DMS153 treated with DMSO at 0.1 percent for 48 hours (cell line): ENCODE measurements around the gene KMT2E.
"Not testable (repeated sequence)": the region's sequence is repeated elsewhere in the genome, so short reads cannot be mapped to it uniquely, and the experiment has no call there.

Experiments
- DNase-seq: peaks from one replicate; lab custom pipeline; 2025; ENCODE audit not compliant: unreplicated experiment; lab: John Stamatoyannopoulos, UW

KMT2E gene

DNA sequence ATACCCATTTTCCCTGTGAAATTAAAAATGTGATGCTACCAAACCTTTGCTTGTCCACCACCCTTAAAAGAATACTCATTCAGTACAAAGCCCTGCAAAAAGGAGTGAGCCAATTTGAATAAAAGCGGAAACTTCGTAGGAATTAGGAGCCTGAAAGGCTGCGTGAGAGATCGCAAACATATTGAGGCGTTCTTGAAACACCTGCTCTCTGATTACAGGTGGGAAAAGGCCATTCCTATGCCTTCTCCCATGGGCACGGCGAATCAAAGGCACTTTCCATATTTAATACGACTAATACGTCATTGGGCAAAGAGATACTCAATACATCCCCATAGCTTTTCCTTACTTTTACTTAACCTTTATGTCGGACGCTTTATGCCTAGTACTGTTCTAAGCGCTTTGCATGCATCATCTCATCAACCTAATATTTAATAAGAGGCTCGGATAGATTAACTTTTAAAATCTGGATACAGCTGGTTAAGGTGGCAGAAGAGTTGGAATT, 30.9 kb upstream of the KMT2E start:
- peak; percentile 36 for DNase-seq

DNA sequence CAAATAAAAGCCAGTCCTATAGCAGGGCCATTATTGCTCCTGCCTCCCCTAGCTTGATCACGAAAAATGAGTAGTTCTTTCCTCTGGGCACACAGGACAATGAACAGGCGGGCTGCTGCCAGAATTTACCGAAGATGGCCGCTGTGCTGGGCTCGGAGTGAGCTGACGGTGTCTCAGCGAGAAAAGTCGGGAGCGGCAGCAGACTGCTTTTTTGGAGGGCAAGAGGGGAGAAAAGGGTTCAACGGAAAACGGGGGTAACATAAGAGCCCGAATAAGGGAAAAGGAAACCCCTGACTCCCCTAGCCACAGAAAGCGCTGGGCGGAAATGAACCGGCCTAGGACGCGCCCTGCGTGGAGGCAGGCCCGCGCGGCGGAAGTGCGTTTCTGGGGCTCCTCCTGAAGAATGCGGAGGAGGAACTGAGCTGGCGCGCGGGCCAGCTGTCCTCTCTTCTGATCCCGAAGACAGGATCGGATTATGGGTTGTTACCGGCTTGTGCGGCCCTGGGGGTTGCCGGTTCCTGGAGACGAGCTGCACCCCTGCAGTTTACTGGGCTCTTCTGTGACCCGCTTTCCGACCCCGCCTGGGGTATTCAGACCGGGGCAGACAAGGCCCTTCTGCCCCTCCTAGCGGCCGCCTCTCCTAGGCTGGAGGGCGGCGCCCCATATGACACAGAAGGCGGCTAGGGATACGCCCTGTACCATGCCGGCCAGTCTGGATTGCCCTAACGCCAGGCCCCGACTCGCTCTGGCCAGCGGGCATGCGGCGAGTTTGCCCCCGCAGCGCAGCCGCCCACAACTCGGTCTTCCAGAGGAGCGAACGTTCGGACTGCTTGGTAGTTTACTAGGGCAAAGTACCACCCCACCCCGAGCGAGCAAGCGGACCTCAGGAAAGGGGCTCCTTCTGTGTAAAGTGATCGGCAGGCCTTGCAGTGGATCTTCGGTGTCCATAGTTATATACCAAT, 30.1 kb upstream of the KMT2E start:
- DNase-seq: peak; percentile 79

DNA sequence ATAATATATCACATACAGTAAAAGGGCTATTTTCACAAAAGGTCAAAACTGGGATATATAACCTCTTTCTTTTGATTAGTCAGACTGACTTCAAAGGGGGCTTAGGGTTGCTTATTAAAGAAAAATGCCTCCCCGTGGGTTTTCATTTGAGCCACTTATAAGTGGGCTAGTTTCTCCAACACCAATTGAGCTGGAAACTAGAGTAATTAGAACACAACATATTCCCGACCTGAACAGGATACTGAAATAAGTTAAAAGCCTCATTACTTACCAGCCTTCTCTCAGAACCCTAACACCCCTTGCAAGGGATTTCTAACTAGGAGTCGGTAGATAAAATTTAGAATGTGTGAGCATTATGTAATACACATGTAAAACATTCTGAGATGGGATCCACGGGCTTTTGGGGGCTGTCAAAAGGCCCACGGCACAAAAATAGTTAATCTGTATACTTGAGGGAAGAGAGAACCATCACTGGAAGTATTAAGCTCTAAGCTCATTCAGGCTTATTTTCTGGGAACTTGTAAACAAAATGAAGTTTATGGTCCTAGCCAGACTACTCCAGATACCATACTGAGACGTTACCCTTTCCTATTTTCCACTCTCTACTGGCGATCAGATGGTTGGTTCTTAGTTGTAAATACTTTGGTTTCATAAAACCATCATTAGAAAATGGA, 29.3 kb upstream of the KMT2E start:
- no peak for DNase-seq

DNA sequence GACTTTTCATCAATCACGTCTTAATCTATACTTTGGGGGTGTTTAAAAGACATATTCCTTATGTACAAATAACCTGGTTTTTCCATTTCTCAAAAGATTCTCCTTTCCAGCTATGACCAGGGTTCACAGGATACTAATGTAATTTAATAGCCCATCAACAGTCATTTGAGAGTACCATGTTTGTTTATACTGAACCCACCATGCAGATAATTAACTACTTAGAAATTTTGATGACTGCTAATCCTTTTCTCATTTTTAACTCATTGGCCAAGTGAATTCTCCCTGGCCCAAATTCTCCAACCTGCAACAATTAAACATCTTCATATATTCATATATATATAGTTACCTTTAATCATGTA, 28.8 kb upstream of the KMT2E start:
- DNase-seq: no peak

DNA sequence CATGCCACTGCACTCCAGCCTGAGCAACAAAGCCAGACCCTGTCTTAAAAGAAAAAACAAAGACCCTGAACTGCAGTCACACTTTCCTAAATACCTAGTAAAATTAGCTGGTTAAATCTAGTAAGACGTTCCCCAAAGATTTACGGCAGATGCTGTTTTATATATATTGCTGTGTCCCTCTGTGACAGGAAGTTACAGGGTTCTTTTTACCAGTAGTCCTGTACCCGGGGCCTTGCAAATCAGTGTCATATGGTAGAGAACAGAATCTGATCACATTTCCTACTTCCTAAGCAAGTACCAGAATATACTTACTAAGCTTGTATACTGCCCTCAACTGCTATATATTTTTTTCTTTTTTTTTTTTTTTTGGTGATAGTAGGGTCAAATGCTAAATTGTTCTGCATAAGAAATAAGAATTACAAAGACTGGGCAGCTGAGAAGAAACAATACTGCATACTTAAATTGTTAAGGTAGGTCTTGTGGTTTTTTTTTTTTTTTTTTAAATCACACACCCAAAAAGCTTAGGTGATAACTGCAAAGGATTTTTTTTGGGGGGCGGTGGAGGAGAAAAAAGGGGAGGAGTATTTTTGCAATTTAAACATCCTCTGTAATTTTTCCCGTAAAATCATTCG, 27.3 kb upstream of the KMT2E start:
- DNase-seq: no peak

DNA sequence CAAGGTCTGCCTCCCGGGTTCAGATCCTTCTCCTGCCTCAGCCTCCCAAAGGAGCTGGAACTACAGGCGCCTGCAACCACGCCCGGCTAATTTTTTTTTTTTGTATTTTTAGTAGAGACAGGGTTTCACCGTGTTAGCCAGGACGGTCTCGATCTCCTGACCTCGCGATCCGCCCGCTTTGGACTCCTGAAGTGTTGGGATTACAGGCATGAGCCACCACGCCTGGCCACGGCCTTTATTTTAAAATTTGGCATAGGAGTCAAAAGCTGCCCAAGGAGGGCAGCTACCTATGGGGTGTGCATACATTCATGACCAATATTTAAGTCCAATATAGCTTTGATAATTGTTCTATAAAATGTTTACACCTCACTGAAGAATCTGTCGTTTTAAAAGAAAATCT, 26.6 kb upstream of the KMT2E start:
- DNase-seq: not testable (repeated sequence)

DNA sequence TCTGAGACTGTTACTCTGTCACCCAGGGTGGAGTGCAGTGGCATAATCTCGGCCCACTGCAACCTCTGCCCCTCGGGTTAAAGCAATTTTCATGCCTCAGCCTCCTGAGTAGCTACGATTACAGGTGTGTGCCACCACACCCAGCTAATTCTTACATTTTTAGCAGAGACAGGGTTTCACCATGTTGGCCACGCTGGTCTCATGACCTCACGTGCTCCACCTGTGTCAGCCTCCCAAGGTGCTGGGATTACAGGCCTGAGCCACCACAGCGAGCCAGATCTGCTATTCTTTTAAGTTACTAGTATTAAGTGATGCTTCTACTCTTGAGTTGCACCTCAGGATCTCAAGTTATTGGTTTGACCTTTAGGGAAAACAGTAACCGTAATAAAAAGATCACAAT, 23.0 kb upstream of the KMT2E start:
- no peak for DNase-seq

DNA sequence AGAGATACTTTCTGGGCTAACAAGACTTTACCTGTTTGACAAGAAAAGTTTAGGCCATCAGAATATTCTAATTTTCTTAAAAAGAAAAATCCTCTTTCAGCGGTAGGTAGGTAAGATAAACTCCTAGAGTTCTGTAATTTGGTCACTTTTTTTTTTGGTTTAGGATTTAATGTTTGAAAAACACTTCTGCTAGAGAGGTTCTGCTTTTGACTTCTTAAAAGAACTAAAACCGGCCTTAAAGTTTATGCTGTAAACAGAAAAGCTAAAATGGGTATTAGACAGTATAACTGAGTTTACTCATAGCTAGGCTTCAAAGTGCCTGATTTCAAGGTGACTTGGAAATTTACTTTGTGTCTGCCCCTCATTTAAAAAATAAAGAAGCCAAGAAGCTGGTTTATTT, 21.7 kb upstream of the KMT2E start:
- no peak for DNase-seq

DNA sequence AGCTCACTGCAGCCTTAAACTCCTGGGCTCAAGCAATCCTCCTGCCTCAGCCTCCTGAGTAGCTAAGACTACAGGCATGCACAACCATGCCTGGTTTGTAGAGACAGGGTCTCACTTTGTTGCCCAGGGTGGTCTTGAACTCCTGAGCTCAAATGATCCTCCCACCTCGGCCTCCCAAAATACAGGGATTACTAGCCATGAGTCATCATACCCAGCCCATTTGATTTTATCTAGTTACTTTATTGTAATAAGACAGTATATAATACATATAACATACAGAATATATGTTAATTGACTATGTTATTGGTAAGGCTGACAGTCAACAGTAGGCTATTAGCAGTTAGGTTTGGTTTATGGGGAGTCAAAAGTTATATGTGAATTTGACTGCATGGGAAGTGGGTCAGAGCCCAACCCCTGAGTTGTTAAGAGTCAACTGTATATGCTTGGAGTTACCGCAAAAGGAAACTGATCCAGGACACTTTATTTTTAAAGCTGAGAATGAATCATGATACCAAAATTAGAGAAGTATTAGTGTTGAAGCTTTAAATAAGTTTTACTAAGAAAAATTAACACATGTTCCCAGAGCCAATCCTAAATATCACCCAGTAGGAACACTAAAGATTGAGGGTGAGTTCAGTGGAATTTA, 20.7 kb upstream of the KMT2E start:
- no peak for DNase-seq

DNA sequence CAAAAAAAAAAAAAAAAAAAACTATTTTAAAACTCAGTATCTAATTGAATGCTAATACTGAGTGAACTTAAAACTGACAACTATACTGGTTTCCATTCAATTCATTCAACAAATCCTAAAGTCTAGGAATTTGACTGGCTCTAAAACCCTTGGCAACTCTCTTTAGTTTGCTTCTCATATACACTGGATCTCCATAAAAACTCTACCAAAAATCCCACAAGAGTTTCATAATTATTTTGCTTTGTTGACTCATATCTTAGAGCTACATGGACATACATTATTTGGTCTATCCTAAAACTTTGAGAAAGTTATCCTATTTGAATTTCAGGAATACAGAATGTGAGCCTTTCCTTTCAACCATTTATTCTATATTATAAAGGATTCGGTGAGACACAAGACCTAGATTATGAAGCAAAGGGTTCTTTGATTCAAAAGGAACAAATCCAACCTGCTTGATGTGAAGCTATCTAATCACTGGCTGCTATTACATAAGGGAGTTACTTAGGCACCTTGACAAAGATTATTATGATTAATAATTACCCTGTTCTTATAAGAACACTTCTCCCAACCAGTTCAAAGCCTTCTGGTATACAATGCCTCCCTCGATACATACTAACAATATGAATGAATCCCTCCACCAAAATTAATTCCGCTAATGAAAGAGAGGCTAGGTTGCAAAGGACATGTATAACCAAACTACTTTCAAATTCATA, 15.8 kb upstream of the KMT2E start:
- no peak for DNase-seq

DNA sequence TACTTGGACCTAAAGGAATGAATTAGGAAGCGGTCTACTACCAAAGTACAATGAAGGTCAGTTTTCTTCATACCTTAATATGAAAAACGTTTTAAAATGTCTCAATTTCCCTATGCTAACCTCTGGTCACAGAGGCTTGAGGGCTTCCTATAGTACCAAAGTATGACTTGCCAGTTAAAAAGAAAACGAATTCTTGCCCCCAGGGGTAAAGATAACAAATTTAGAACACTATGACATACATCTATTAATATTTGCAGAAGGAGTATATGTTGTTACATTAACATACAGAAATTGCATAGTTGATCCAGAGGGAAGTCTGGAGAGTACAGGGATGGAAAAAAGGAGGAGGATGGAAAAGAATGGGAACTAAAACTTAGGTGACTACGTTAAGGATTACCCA, 13.8 kb upstream of the KMT2E start:
- no peak for DNase-seq

DNA sequence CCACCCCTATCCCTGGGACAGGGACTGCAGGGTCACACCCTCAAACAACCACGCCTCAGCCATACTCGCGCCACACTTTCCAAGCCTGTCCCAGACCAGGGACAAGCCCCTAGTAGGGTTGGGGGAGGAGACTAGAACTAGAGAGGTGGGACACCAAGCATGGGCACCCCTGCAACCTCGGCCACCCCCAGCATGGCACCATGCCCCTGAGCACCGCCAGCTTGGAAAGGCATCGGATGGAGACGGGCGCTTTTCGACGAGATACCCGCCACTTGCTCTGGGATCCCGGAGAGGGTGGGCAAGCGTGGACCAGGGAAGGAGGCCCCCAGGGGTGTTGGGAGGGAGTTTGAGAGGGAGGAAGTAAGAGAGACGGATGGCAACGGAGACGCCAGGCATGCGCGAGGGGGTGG, 13.1 kb upstream of the KMT2E start:
- DNase-seq: no peak

DNA sequence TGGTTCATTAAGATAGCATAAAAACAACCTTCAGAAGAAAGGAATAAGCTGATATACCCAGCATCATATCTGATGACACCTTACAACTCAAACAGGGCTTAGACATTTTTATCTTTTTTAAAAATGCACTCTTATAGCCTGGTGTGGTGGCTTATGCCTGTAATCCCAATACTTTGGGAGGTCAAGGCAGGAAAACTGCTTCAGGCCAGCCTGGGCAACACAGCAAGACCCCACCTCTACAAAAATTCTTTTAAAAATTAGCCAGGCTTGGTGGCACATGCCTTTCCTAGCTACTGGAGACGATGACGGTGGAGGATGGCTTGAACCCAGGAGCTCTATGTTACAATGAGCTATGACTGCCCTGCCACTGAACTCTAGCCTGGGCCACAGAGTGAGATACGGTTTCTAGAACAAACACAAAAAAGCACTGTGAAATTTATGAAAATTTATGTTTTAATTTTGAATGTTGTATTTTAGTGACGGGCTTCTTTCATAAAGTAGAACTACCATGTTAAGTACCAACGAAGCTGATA, 12.3 kb upstream of the KMT2E start:
- DNase-seq: no peak

DNA sequence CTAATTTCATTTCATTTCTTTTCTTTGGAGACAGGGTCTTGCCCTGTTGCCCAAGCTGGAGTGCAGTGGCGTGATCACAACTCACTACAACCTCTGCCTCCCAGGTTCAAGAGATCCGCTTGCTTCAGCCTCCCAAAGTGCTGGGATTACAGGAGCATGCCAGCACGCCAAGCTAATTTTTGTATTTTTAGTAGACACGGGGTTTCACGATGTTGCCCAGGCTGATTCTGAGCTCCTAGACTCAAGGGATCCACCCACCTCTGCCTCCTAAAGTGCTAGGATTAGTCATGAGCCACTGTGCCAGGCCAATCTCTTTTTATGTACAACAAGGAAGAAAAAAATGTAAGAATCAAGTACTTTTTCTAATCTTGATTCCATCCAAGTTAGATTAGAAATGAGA, 10.7 kb upstream of the KMT2E start:
- DNase-seq: no peak

DNA sequence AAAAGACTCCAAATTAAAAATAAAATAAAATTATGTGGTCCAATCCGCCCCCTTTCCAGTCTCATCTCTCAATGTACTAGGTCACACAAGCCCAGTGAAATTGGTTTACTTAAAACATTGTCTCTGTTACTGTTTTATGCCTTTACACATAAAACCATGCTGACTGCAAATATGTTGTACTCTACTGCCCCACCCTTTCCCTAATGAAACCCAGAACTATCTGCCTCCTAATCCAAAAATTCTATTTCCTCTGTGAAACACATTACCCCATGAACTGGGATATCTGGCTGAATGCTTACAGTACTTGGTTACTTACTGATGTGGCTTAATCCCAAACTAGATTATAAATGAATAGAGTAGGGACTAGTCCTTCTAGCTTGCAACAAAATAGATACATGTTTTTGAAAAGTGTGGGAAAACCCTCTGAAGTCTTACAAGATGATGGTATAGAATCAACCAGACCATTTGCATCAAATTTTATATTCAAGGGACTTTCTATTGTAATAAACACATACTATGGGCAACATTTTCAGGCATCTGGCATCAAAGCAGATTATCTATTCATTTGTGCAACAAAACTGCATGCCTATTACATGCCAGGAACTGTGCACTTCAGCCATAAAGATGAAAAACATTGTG, 10.0 kb upstream of the KMT2E start:
- no peak for DNase-seq

DNA sequence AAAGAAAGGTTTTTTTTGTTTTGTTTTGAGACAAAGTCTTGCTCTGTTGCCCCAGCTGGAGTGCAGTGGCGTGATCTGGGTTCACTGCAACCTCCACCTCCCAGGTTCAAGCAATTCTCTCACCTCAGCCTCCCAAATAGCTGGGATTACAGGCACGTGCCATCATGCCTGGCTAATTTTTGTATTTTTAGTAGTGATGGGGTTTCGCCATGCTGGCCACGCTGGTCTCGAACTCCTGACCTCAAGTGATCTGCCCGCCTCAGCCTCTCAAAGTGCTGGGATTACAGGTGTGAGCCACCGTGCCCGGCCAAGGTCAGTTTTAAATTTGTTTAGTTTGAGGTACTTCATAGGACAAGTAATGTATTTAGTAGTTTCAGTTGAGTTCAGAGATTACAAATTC, 9.0 kb upstream of the KMT2E start:
- not testable (repeated sequence) for DNase-seq

DNA sequence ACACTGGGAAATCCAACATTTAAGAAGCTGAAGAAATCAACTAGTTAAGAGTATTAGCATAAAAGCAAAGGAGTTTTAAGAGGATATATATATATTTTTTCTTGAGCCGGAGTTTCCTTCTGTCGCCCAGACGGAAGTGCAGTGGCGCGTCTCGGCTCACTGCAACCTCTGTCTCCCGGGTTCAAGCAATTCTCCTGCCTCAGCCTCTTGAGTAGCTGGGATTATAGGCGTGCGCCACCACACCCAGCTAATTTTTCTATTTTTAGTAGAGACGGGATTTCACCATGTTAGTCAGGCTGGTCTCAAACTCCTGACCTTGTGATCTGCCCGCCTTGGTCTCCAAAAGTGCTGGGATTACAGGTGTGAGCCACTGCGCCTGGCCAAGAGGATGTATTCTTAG, 8.5 kb upstream of the KMT2E start:
- DNase-seq: not testable (repeated sequence)

DNA sequence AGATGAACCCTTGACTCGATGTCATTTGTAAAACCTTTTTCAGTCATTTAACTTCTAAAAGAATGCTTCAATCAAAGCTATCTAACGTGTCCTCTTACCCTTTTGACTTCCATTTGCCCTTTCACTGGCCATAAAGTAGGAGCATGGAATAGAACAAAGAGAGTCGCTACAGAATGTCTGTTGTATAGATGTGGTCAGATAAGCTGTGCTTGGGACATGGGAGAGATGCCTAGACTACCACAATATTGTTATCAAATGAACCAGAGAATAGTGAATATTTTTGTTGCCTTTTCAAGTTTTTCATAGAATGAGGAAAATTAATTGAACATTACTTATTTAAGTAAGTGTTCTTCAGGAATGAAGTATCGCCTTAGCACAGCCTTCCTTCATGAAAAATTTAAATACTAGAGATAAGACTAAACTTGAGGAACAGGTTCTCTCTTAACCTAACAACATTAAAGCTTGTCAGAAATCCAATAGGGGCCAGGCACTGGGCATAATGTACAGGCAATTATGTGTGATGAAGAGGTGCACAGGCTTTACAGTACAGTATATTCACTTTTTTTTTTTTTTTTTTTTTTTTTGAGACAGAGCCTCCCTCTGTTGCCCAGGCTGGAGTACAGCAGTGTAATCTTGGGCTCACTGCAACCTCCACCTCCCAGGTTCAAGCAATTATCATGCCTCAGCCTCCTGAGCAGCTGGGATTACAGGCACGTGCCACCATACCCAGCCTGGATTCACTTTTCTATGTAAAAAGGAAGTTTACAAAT, 7.5 kb upstream of the KMT2E start:
- DNase-seq: no peak

DNA sequence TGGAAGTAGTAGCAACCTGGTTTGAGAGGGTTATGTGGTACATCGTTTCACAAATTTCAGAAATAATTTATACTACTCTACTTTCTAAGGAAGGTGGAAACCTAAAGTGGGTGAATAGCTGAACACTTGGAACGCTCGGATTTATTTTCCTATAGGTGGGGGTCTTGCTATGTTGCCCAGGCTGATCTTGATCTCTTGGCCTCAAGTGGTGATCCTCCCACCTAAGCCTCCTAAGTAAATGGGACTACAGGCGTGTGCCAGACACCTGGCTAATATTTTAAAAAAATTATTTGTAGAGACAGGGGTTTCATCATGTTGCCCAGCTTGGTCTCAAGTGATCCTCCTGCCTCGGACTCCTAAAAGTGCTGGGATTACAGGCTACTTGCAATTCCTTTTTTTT, 6.7 kb upstream of the KMT2E start:
- DNase-seq: no peak
